B cell (primary cell): ENCODE measurements around the gene ZNF814. TPM values are rescaled to one million over a fixed set of nuclear protein-coding genes. Genes with fewer than 3 reads are reported as not detected.
A peak's percentile ranks its signal among the peaks of the same experiment; 100 is the strongest.
"Not testable (repeated sequence)": the region's sequence is repeated elsewhere in the genome, so short reads cannot be mapped to it uniquely, and the experiment has no call there.

ENCODE experiments used
- ATAC-seq: fragments of 200-7000 bp; cut with Tn5 transposase; one replicate; pipeline ENCODE4 v1.10.0; 2021; ENCODE audit warnings: low read depth, mild to moderate bottlenecking, moderate number of reproducible peaks, moderate library complexity
- CTCF ChIA-PET: fragments of 350-600 bp; sonication (Branson Sonifier 250); formaldehyde crosslinking; loops from one replicate; lab custom pipeline; 2021; ENCODE audit warnings: antibody characterized with exemption, inconsistent platforms; lab: Charles Lee
- POLR2A ChIA-PET: fragments of 350-600 bp; sonication (Branson Sonifier 250); formaldehyde crosslinking; loops from one replicate; lab custom pipeline; 2021; ENCODE audit warnings: antibody characterized with exemption; lab: Charles Lee
- DNase-seq: peaks from one replicate; pipeline ENCODE4 v3.0.0; 2013
- H2AFZ ChIP-seq: 2 replicates; pipeline ENCODE4 v1.6.1; 2012; ENCODE audit warnings: mild to moderate bottlenecking, low read depth, low read length; ENCODE audit not compliant: insufficient read depth, poor library complexity, severe bottlenecking
- H3K27ac ChIP-seq, 2 donors: 1 replicate in 1 of 2; 2 replicates in 1 of 2; pipeline ENCODE4 v1.5.1; 2012 to 2013; ENCODE audit warnings: low read length in 2 of 2, mild to moderate bottlenecking in 2 of 2, moderate library complexity in 1 of 2
- H3K27me3 ChIP-seq, 4 experiments: fragments of 200-600 bp in 1 of 4; sonication (generic) in 1 of 4; replicated peaks in 1 of 4; 1 replicate in 2 of 4; 2 replicates in 2 of 4; pipeline versions ENCODE4 v1.6.1 to v1.7.0; 2013 to 2016; ENCODE audit warnings: low read length in 3 of 4, mild to moderate bottlenecking in 2 of 4, mixed read lengths in 1 of 4, moderate library complexity in 1 of 4; ENCODE audit not compliant: insufficient read depth in 4 of 4, control insufficient read depth in 3 of 4; ENCODE audit errors: control extremely low read depth in 1 of 4
- H3K36me3 ChIP-seq, 2 experiments: replicated peaks in 1 of 2; 1 replicate in 1 of 2; 2 replicates in 1 of 2; pipeline versions ENCODE4 v1.6.1 to v1.7.1; 2013; ENCODE audit warnings: low read length in 1 of 2; ENCODE audit not compliant: insufficient read depth in 2 of 2, control insufficient read depth in 1 of 2; ENCODE audit errors: control extremely low read depth in 1 of 2, extremely low read depth in 1 of 2
- H3K4me1 ChIP-seq, 2 donors: fragments of 200-600 bp in 1 of 2; sonication (generic) in 1 of 2; 1 replicate in 1 of 2; 2 replicates in 1 of 2; pipeline versions ENCODE4 v1.5.1 to v1.6.1; 2013 to 2017; ENCODE audit warnings: low read length in 2 of 2; ENCODE audit not compliant: control insufficient read depth in 2 of 2, insufficient read depth in 2 of 2
- H3K4me2 ChIP-seq: replicated peaks from 2 replicates; pipeline ENCODE3; 2012; ENCODE audit warnings: mild to moderate bottlenecking, low read depth, low read length; ENCODE audit not compliant: poor library complexity, severe bottlenecking
- H3K4me3 ChIP-seq, 5 experiments: fragments of 200-600 bp in 1 of 5; sonication (generic) in 1 of 5; 1 replicate in 3 of 5; 2 replicates in 2 of 5; pipeline versions ENCODE4 v1.5.1 to v1.7.0; 2011 to 2016; ENCODE audit warnings: low read length in 4 of 5, mild to moderate bottlenecking in 4 of 5, low read depth in 2 of 5, control low read depth in 1 of 5, moderate library complexity in 1 of 5; ENCODE audit not compliant: insufficient read depth in 1 of 5; ENCODE audit errors: control extremely low read depth in 1 of 5, extremely low read depth in 1 of 5
- H3K79me2 ChIP-seq: fragments of 200-600 bp; sonication (generic); one replicate; pipeline ENCODE4 v1.6.0; 2016; ENCODE audit warnings: low read length; ENCODE audit not compliant: control insufficient read depth, insufficient read depth
- H3K9ac ChIP-seq: fragments of 200-600 bp; sonication (generic); 2 replicates; pipeline ENCODE4 v1.6.1; 2017; ENCODE audit warnings: mild to moderate bottlenecking, low read length, moderate library complexity
- H3K9me3 ChIP-seq, 3 donors: one replicate each; pipeline versions ENCODE4 v1.6.1 to v1.7.1; 2013; ENCODE audit warnings: low read length in 2 of 3; ENCODE audit not compliant: control insufficient read depth in 2 of 3, insufficient read depth in 1 of 3; ENCODE audit errors: control extremely low read depth in 1 of 3
- H4K20me1 ChIP-seq: 2 replicates; pipeline ENCODE4 v1.6.0; 2012; ENCODE audit warnings: mild to moderate bottlenecking, low read length; ENCODE audit not compliant: insufficient read depth, control insufficient read depth, poor library complexity, severe bottlenecking
- H3K27ac Mint-ChIP-seq: one replicate; pipeline ENCODE4 v1.8.0; 2021; ENCODE audit warnings: mixed read lengths
- H3K27me3 Mint-ChIP-seq: one replicate; pipeline ENCODE4 v1.8.0; 2021; ENCODE audit warnings: mixed read lengths
- H3K4me1 Mint-ChIP-seq: one replicate; pipeline ENCODE4 v1.8.0; 2021; ENCODE audit warnings: mixed read lengths
- H3K4me3 Mint-ChIP-seq: one replicate; pipeline ENCODE4 v1.8.0; 2021; ENCODE audit warnings: mixed read lengths
- H3K9me3 Mint-ChIP-seq: one replicate; pipeline ENCODE4 v1.8.0; 2022; ENCODE audit warnings: mixed read lengths; ENCODE audit not compliant: insufficient read depth
- CTCF ChIP-seq: fragments of 200-600 bp; IDR thresholded peaks from one replicate; pipeline ENCODE4 v1.8.0; 2022; ENCODE audit warnings: antibody characterized with exemption, mild to moderate bottlenecking
- EZH2 ChIP-seq: IDR thresholded peaks from 2 replicates; pipeline ENCODE4 v1.6.1; 2012; ENCODE audit warnings: borderline replicate concordance, low read depth, mild to moderate bottlenecking, moderate library complexity, low read length; ENCODE audit not compliant: insufficient read depth, poor library complexity, severe bottlenecking
- WGBS: methylation state at CpG from one replicate; pipeline ENCODE4 v1.1.5; 2013; ENCODE audit warnings: missing lambda C conversion rate; ENCODE audit not compliant: insufficient coverage; 5-methylcytosine and 5-hydroxymethylcytosine counted together
- intact Hi-C: fragments of 100-400 bp; cut with micrococcal nuclease; formaldehyde crosslinking; loops from one replicate; pipeline ENCODE4 v1.10.0; 2022
- polyA plus RNA-seq: library from polyadenylated mRNA; depleted of rRNA; stranded (reverse); fragments of >200 nt; gene quantifications from 2 replicates; pipeline ENCODE4 v1.2.3, GENCODE V29; 2012
- total RNA-seq, 2 donors: library from RNA; stranded (reverse); fragments of 120-200 nt in 1 of 2; gene quantifications; 1 replicate in 1 of 2; 2 replicates in 1 of 2; pipeline versions ENCODE4 v1.2.3 to v1.2.4, GENCODE V29; 2013 to 2022

The ZNF814 gene
- total and polyA plus RNA-seq, 2 donors (not counting 1 experiment from before 2014, with no cell fraction given): 28.9 to 83.9 TPM

- ATAC-seq, H3K27ac ChIP-seq, H2AFZ ChIP-seq, H3K9me3 ChIP-seq, H3K4me3 Mint-ChIP-seq, H3K27me3 Mint-ChIP-seq, H3K4me3 ChIP-seq, H3K27me3 ChIP-seq, DNase-seq, H3K9me3 Mint-ChIP-seq, CTCF ChIA-PET, POLR2A ChIA-PET, H3K9ac ChIP-seq, H3K4me2 ChIP-seq, H4K20me1 ChIP-seq: not testable (repeated sequence)
- peaks cover 12 to 26% of the 10 kb centered on the region in 2 donors for H3K4me1 ChIP-seq
- H3K36me3 ChIP-seq: peaks cover 9 to 26% of the 10 kb centered on the region in 2 experiments
- intact Hi-C loops: loop anchor here (10.0 kb wide), 2 partner anchors 176 to 376 kb away; partner anchors contain the start of genes ZNF211 and ZNF749
- H3K27ac Mint-ChIP-seq: peak overlapping the region; percentile 26
- 98% methylated on average over 12 of the region's 17 CpGs for WGBS
- H3K4me1 Mint-ChIP-seq: peaks cover 42% of the 10 kb centered on the region
- H3K79me2 ChIP-seq: peaks cover 63% of the 10 kb centered on the region
These were observed 78.2 kb downstream of the ZNF814 start for GRCh38 chr19:57810410-57811295.

GRCh38 chr19:57807541-57807940 is 81.3 kb downstream of the ZNF814 start:
- ATAC-seq (no peak), DNase-seq (no peak)
- H3K4me1 ChIP-seq: peaks cover 9 to 22% of the 10 kb centered on the region in 2 donors
- Mint-ChIP-seq H3K4me3 (no peak overlapping the region), H3K27ac (no peak overlapping the region), H3K27me3 (no peaks in the 10 kb centered on the region), H3K9me3 (no peaks in the 10 kb centered on the region), H3K4me1 (peaks cover 38% of the 10 kb centered on the region)
- CTCF ChIA-PET: no interaction called here
- H3K9me3 ChIP-seq: no peaks in the 10 kb centered on the region
- H3K27ac ChIP-seq: no peak overlapping the region
- TF ChIP-seq CTCF (no peak), EZH2 (no peak)
- 100% methylated on average over 1 of the region's 2 CpGs for WGBS
- H3K36me3 ChIP-seq: peaks cover 9 to 26% of the 10 kb centered on the region in 2 experiments
- POLR2A ChIA-PET: no interaction called here
- H4K20me1 ChIP-seq: peaks cover 7% of the 10 kb centered on the region
- H3K27me3 ChIP-seq: no peaks in the 10 kb centered on the region
- no peak overlapping the region for H3K4me3 ChIP-seq
- no peak overlapping the region for H3K4me2 ChIP-seq
- H2AFZ ChIP-seq: no peak overlapping the region
- H3K9ac ChIP-seq: no peak overlapping the region
- H3K79me2 ChIP-seq: peaks cover 46% of the 10 kb centered on the region
- intact Hi-C loops: no loop called here
